NCI-H187 treated with DMSO at 0.1 percent for 48 hours (cell line): Measurements from ENCODE around the gene MOK.

Source experiments
- DNase-seq: peaks from one replicate; lab custom pipeline; 2025; lab: John Stamatoyannopoulos, UW

MOK gene

DNA sequence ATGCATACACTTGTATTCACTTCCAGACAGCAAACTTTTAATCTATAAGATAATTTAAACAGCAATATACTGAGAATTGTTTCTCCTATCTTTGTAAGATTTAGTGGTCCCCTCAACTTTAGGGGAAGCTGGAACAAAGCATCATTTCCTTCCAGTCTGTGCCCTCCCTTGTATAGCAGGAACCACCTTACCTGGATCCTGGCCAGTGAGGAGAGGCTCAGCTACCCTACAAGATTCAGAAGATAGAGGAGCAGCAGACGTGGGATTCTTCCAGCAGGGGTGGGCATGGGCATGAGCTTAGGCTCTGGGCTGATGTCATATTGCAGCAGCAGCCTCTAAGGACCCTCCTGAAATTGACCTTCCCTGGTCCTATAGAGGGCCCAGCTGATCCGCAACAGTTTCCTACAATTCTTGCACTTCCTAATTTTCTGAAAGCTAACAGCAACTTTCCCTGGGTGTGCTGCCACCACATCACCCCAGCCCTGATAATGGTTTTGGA lies 21.3 kb downstream of the MOK start:
- no peak for DNase-seq

DNA sequence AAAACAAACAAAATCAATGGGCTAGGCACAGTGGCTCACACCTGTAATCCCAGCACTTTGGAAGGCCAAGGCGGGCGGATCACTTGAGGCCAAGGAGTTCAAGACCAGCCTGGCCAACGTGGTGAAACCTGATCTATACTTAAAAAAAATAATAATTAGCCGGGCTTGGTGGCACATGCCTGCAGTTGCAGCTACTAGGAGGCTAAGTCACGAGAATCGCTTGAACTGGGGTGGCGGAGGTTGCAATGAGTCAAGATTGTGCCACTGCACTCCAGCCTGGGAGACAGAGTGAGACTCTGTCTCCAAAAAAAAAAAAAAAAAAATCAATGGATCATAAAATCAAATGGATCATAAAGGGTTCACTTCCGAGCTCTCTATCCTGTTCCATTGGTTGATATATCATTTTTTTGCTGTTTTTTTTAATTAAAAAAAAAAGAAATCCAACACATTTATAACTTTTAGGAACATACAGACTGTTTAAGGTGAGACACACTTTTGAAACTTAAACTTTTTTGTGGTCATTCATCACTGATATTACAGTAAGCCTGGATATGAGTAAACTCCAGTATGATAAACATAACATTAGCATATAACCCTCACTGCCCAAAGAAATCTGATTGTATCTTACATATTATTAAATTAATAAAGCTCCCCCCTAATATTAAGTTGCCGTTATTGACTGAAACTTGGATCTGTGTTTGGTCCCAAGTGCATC lies 22.1 kb downstream of the MOK start:
- no peak for DNase-seq

DNA sequence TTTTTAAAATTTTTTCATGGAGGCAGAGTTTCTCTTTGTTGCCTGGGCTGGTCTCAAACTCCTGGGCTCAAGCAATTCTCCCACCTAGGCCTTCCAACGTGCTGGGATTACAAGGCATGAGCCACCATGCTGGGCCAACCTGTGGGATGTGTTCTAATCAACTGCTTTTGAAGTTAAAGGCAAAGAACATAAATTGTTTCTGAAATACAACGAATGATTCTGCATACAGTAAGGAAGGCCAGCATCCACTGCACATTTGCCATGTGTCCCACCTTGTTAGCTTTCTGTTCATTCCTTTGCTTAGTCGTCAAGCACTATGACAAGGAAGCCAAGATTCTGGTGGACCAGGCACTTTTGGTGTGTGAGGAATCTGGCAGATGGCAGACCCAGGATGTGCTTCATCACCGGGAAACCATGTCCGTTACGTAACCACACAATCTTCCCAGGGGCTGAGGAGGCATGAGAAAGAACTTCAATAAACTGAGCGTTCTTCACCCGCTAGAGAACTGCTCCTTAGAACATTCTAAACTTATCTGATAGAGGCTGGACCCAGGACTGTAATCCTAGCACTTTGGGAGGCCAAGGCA lies 24.5 kb downstream of the MOK start:
- DNase-seq, result no peak

DNA sequence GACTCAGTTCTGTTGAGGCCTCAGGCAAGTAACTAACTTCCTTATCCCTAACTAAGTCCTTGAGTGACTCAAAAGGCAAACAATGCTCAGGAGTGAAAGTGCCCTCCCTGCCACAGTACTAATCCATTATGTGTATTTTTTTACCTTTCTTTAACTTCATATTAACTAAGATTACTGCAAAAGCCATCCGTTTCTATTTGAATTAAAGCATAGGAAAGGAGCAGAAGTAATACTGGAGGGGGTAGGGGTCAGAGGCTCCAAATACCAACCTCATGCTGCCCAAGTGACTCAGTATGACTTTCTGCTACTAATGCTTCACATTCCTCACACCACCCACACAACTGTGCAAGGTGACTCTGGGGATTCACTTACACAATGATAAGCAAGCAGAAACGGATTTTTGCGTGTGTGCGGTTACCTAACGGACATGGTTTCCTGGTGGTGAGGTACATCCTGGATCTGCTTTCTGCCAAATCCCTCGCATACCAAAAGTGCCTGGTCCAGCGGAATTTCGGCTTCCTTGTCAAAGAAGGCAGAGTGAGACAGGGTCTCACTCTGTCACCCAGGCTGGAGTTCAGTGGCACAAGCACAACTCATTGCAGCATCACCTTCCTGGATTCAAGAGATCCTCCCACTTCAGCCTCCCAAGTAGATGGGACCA lies 25.1 kb downstream of the MOK start:
- DNase-seq, result no peak

DNA sequence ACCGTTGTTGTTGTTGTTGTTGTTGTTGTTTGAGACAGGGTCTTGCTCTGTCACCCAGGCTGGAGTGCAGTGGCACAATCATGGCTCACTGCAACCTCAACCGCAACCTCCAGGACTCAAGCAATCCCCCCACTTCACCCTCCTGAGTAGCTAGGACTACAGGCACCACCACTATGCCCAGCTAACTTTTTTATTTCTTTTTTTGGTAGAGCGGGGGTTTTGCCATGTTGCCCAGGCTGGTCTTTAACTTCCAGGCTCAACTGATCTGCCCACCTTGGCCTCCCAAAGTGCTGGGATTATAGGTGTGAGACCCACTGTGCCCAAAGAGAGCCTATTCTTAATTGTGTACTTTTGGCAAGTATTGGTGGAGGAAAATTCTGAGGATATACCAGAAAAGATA lies 25.7 kb downstream of the MOK start:
- DNase-seq, result no peak

DNA sequence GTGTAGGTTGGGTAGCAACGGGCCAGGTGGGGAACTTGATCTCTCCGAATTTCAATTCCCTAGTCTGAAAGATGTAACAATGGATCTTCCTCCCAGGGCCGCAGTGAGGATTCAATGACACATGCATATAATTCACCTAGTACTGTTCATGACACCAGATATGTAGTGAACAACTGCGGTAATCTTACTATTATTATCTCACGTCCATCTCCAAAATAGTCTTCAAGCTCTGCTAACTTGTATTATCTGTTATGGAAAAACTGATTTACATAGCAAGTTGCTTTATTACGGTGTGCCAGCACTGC lies 26.4 kb downstream of the MOK start:
- no peak for DNase-seq

DNA sequence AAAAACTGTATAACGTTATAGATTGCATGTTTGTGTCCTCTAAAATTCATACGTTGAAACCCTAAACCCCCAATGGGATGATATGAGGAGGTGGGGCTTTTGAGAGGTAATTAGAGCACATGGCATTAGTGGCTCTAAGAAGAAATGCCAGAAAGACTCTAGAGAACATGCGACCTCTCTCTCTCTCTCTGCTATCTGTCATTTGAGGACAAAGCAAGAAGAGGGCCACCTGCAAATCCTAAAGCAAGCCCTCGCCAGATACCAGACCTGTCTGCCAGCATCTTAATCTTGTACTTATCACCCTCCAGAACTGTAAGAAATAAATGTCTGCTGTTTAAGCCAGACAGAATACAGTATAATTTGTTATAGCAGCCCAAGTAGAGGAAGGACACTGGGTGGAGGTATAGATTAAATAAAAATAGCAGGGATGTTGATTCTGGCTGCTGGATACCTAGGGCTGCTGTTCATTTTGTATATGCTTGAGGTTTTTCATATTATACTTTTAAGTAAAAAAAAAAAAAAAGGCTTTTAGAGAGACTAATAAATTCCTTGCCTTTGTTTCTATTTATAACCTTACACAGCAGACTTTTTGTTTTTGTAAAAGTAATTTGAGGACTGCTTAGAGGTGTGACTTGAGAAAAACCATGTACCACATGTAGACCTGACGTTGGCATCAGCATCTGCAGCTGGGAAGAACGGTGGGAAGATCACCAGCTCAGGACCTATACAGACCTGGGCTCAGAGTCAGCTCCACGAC lies 26.9 kb downstream of the MOK start:
- peak; percentile 67 for DNase-seq

DNA sequence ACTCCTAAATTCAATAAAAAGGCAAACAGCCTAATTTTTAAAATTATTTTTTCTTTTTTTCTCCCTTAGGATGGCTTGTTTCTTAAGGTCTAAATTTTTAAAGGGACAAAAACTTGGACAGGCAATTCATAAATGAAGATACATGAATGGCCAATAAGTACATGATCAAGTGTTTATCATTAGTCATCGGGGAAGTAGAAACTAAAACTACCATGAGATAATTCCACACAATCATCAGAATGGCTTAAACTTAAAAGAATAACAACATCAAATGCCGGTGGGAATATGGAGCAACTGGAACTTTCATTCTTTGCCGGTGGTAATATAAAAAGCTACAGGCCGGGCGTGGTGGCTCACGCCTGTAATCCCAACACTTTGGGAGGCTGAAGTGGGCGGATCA lies 29.1 kb downstream of the MOK start:
- no peak for DNase-seq

DNA sequence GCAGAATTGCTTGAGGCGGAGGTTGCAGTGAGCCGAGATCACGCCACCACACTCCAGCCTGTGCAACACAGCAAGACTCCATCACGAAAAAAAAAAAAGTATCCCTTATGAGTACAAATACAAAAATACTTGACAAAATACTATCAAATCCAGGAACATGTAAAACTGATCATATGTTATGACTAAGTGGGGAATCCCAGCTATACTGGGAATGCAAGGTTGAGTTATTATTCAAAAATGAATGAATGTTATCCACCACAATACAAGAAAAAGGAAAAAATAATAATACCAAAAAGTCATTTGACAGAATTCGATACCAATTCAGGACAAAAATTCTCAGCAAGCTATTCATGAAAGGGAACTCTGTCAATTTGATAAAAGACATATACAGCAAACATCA lies 32.6 kb downstream of the MOK start:
- DNase-seq, result no peak

DNA sequence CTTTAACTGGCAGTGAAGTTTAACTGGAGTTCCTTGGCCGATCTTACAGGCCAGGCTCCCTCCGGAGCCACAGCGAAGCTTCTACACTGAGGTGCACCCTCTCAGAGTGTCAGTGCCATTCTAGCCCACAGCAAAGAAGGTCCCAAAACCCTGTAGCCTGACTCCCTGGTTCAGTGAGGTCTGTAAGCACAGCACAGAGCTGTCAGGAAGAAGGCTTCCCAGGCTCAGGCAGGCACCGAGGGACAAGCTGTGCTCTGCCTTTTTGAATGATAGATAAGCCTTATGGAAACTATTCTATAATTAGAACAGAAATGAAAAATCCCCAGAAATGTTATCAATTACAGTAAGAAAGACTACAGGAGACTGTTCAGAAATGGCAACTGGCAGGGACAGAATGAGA lies 40.2 kb downstream of the MOK start:
- DNase-seq, result no peak

DNA sequence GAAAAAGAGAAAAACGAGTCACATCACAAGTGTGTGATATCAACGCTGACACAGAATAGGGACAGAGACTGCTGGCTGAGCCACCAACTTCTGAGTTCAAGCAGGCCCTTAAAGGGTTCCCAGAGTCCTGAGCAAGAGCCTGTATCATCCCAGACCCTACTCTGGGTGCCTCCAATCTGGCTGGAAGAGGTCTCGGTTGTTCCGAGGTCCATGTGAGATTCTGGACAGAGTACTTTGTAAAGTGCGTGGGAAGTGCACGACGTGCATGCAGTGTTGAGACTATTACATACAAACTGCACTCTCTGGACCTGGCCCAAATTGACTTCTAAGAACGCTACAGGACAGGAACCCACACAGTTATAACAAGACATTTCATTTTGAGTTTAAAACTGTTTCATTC lies 40.6 kb downstream of the MOK start:
- no peak for DNase-seq

DNA sequence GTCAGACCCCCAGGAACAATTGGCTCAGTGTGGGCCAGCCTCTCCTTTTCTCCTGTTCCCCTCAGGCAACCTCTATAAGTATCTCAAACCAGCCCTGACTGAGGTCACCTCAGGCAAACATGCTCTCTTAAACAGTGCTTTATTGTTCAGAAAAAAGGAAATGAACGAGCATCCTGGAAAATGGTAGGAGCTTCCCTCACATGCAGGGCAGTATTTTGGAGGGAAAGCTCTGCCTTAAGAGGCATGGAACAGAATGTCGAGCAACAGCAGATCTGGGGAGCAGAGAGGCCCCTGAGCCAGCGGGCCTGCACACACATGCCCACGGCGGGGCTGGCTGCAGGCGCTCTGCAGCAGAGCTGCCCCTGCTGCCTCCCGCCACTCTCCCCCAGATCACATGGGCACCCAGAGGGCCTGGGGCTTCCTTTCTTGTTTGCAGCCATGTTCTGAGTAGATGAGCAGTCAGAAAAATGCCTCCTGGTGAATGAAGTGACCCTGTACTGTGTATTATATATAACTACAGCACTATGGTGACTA lies 42.0 kb downstream of the MOK start:
- no peak for DNase-seq

DNA sequence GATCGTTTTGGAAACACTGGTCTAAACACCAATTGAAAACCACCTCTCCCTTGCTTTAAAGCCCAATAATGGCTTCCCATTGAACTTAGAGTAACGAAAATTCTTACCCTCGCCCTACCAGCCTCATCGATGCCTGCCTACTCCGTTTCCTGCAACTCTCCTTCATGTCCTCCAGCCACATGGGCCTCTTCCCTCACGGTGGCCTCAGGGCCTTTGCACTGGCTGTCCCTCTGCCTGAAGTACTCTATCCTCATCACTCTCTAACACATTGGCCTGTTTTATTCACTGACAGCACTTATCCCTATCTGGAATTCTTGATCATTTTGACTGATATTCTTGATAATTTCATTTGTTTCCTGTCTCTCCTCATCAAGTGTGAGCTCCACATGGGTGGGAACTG lies 46.8 kb downstream of the MOK start:
- no peak for DNase-seq

DNA sequence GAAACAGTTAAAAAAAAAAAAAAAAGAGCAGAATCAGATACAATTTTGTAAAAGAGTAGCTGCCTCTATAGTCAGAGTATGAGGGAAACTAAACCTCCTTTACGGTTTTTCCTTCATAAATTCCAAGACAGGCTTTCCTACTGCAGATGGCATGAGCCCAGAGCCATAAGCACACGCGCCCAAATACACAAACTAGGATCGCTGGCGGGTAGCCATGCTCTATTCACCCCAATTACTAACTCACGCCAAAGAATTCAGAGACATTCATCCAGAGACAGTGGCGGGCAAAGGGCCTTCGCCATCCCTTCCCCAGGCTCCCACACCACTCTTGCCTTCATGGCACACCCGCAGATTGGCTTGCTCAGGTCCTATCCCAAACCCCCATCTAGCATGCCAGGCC lies 48.2 kb downstream of the MOK start:
- no peak for DNase-seq

DNA sequence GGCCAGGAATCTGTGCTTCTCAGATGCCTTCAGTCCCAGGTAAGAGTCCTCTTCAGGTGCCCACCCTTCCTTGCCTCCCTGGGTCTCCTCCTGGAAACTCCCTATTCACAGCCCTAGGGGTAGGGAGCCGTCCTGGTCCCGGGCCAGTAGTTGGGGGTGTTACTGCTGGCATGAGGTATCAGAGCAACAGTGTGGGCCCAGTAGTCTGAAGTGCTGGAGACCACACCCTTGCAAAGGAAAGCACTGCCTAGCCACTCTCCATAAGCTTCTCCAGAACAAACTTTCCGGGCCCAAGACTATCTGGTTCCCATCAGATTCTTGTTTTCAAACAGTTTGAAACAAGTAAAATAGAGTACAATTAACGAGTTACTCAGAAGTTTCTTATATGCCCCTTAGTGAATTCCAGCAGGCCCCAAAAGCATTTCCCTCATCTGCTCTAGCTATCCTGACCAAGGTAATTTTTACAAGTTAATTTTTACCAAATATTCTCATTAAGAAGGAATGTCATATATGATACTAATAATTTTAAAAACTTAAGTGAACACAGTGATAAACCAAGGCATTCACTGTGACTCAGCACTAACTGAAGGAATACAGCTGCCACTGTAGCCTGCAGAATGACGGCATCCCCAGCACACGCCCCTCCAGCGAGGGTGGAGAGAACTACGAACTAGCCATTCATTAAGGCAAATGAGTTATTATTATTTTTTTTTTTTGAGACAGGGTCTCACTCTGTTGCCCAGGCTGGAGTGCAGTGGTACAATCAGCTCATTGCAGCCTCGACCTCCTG lies 49.4 kb downstream of the MOK start:
- DNase-seq, result no peak

DNA sequence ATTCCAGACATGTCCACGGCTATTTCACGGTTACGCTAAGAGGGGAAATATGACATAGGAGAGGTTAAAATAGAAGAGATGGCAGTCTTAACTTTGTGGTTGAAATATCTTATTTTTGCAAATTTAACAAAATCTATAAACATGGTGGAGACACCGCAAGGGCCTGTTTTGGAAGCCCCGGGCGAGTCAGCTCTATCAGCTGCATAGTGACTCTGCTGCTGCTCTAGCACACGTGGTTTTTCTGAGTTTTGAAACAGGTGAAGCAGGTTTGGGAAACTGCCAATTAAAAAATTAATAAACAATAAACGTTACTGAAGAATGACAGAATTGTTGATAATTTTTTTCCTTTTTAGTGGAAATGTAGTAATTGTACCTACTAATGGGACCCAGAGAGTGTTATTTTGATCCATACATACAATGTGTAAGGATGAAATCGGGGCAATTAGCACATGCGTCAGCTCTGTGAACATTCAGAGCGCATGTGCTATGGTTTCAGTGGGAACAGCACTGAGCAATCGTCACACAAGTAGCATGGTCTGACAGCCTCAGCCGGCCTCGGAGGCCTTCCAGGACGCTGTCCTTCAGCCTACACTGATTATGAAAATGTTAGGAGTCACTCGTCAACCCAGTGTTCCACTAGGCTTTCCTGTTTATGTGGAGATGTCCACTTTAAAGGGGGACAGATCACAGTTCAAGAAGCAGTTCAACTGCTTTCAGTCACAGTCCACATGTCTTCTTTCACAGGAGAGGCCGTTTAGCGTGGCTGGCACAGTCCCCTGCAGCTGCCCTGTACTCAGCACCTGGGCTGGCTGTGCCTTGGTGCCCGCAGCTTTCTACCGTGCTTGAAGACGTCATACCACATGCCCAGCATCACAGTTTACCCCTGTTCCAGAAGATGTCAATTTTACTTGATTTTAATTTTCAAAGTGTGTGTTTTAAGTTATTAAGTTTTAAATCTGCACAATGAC lies 51.8 kb downstream of the MOK start:
- DNase-seq, result no peak

DNA sequence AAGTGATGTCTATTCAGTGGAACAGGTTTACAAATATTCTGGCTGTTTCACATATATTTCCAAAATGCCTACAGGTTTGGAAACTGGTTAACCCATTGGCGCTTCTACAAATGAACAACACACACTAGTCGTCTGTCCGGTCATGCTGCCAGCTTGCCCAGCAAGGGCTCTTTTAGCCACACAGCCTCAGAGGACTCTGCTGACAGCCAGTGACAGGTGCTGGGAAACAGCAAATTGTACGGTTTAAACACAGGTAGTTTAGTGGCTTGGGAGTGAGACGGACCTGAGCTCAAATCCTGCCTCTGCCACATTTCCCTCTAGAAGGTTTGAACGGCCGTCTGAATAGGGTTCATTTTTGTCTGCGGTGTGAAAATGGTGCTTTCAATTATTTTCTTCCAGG lies 53.8 kb downstream of the MOK start:
- DNase-seq, result no peak

DNA sequence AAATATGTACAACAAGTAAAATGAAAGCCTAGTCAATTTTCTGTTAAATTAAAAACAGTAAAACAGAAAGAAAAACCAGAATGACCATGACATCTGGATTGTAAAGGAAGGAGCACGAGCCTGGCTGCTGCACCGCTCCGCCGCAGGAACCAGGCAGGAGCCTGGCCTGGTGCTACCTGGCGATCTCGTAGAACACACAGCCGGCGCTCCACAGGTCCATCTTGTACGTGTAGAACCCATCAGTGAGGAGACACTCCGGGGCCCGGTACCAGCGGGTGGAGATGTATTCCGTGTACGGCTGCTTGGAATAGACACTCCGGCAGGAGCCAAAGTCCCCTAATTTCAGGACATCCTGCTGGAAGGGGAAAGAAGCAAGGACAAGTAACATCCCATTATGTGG lies 54.3 kb downstream of the MOK start:
- no peak for DNase-seq

DNA sequence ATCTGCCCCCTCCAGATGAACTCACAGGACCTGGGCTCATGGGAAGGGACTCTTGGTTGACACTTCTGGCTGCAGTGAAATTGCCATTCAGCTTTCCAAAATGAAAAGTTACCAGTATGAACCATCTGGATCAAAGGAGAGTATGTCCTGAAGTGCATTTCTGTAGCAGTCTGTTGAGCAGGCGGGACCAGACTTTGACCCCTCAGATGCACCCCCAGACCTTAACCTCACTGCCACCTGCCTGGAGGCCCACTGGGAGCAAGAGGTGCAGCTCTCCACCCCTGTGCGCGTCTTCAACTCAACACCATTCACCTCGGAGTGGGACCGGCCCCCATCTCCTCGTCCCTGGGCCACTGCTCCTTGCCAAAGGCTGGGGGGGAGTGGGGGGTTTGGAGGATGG lies 55.0 kb downstream of the MOK start:
- no peak for DNase-seq

DNA sequence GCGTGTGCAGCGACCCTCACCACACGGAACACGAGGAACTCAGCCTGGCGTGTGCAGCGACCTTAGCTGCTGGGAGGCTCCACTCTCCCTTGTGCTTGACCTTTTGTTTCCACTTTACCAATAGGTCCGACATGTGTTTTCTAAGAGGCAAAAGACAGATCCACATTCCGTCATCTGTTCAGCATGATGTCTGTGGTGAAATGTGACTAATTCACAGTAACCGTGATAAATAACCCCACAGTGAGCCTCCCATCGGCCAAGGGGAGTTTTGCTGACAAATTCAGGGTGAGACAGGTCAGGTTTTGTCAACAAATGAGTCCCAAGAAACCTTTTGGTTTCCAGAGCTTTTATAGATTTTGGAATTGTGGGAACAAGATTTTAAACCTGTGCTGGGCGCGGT lies 55.9 kb downstream of the MOK start:
- no peak for DNase-seq

DNA sequence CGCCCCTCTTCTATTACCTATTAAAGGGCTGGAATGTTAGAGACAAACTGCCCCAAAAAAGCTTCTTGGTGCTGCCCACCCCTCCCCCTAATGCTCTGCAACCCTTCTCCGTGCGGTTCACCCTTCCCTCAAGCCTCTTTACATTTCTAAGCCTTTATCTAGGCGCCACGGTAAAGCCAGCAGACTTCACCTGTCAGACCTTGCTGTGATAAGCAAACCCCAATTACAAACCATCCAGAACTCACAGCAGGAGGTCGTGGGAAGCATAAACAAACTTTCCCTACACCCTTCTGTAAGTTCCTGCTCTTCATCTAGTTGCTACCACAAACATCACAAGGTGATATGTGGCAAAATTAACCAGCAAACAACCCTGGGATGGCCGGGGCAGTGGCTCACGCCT lies 56.8 kb downstream of the MOK start:
- no peak for DNase-seq
